Panc1 (cell line): Measurements from ENCODE around the gene PRKCA.

Experiments
- POLR2AphosphoS5 ChIP-seq: IDR thresholded peaks from 2 replicates; pipeline ENCODE4 v1.6.1; 2012; ENCODE audit warnings: mild to moderate bottlenecking, low read depth, low read length, moderate library complexity
- REST ChIP-seq, 2 experiments: IDR thresholded peaks; 2 replicates each; pipeline ENCODE4 v1.6.1; 2011 to 2012; ENCODE audit warnings: low read depth in 2 of 2, control low read depth in 1 of 2, low read length in 1 of 2, mild to moderate bottlenecking in 1 of 2, moderate library complexity in 1 of 2; ENCODE audit not compliant: insufficient read depth in 1 of 2
- SIN3A ChIP-seq: IDR thresholded peaks from 2 replicates; pipeline ENCODE4 v1.6.1; 2012; ENCODE audit warnings: low read depth, mild to moderate bottlenecking, low read length, moderate library complexity, borderline replicate concordance; ENCODE audit not compliant: insufficient read depth
- TCF7L2 ChIP-seq: IDR thresholded peaks from 2 replicates; pipeline ENCODE4 v1.6.1; 2011; ENCODE audit warnings: mild to moderate bottlenecking, low read depth, low read length, inconsistent platforms
- TF ChIP-seq, protein P1 (sequence below): fragments of 450-650 bp; IDR thresholded peaks from 2 replicates; pipeline ENCODE4 v1.5.1; 2017; ENCODE audit warnings: mild to moderate bottlenecking

GRCh38 chr17:66492080-66492479 lies 189.7 kb downstream of the PRKCA start:
- TF ChIP-seq, protein P1, sequence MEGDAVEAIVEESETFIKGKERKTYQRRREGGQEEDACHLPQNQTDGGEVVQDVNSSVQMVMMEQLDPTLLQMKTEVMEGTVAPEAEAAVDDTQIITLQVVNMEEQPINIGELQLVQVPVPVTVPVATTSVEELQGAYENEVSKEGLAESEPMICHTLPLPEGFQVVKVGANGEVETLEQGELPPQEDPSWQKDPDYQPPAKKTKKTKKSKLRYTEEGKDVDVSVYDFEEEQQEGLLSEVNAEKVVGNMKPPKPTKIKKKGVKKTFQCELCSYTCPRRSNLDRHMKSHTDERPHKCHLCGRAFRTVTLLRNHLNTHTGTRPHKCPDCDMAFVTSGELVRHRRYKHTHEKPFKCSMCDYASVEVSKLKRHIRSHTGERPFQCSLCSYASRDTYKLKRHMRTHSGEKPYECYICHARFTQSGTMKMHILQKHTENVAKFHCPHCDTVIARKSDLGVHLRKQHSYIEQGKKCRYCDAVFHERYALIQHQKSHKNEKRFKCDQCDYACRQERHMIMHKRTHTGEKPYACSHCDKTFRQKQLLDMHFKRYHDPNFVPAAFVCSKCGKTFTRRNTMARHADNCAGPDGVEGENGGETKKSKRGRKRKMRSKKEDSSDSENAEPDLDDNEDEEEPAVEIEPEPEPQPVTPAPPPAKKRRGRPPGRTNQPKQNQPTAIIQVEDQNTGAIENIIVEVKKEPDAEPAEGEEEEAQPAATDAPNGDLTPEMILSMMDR: no peak
- no peak for TF ChIP-seq REST (IDR thresholded peaks at IDR 0.05; ENCODE audit: insufficient read depth in 1 of 2, low read depth in 2 of 2, low read length in 1 of 2)
- TF ChIP-seq SIN3A: no peak
- no peak for TF ChIP-seq POLR2AphosphoS5
- TF ChIP-seq TCF7L2: no peak
